Mesenchymal stem cell (in vitro differentiated cells and primary cell): ENCODE results near the gene GPER1.

Experiments used
- DNase-seq: peaks from one replicate; pipeline ENCODE4 v3.0.0-alpha.2; 2013
- H2AFZ ChIP-seq: one replicate; pipeline ENCODE4 v1.6.1; 2013; ENCODE audit warnings: low read depth, mild to moderate bottlenecking, control low read depth, inconsistent platforms, low read length, moderate library complexity
- H2AK5ac ChIP-seq: 2 replicates; pipeline ENCODE4 v1.6.1; 2013; ENCODE audit warnings: low read length, moderate library complexity, mild to moderate bottlenecking, inconsistent platforms; ENCODE audit not compliant: severe bottlenecking
- H2BK120ac ChIP-seq: one replicate; pipeline ENCODE4 v1.6.1; 2013; ENCODE audit warnings: low read depth, mild to moderate bottlenecking, inconsistent platforms, low read length, moderate library complexity
- H2BK12ac ChIP-seq, 2 experiments: one replicate each; pipeline ENCODE4 v1.6.1; 2013; ENCODE audit warnings: inconsistent platforms in 2 of 2, low read length in 2 of 2, mild to moderate bottlenecking in 2 of 2, moderate library complexity in 2 of 2, control low read depth in 1 of 2
- H2BK15ac ChIP-seq: one replicate; pipeline ENCODE4 v1.6.1; 2013; ENCODE audit warnings: mild to moderate bottlenecking, low read depth, inconsistent platforms; ENCODE audit not compliant: poor library complexity, severe bottlenecking
- H2BK5ac ChIP-seq: 2 replicates; pipeline ENCODE4 v1.6.1; 2013; ENCODE audit warnings: low read depth, mild to moderate bottlenecking, low read length, control low read depth, inconsistent platforms; ENCODE audit not compliant: poor library complexity, severe bottlenecking
- H3K14ac ChIP-seq, 2 experiments: one replicate each; pipeline ENCODE4 v1.6.1; 2013; ENCODE audit warnings: inconsistent platforms in 2 of 2, low read length in 2 of 2, control low read depth in 1 of 2, mild to moderate bottlenecking in 1 of 2, moderate library complexity in 1 of 2
- H3K18ac ChIP-seq, 2 experiments: one replicate each; pipeline ENCODE4 v1.6.1; 2013; ENCODE audit warnings: inconsistent platforms in 2 of 2, low read length in 2 of 2, control low read depth in 1 of 2, low read depth in 1 of 2, mild to moderate bottlenecking in 1 of 2
- H3K23ac ChIP-seq, 2 experiments: one replicate each; pipeline ENCODE4 v1.6.1; 2013; ENCODE audit warnings: inconsistent platforms in 2 of 2, low read length in 2 of 2, mild to moderate bottlenecking in 2 of 2, moderate library complexity in 2 of 2, control low read depth in 1 of 2
- H3K27ac ChIP-seq: 2 replicates; pipeline ENCODE4 v1.5.1; 2013; ENCODE audit warnings: mild to moderate bottlenecking, moderate library complexity, low read length, control low read depth, inconsistent platforms; ENCODE audit not compliant: poor library complexity, severe bottlenecking
- H3K27me3 ChIP-seq, 2 experiments: 2 replicates each; pipeline versions ENCODE4 v1.6.1 to v1.7.0; 2013; ENCODE audit warnings: low read length in 2 of 2, mild to moderate bottlenecking in 2 of 2, moderate library complexity in 2 of 2, control low read depth in 1 of 2, inconsistent platforms in 1 of 2; ENCODE audit not compliant: control insufficient read depth in 1 of 2, insufficient read depth in 1 of 2
- H3K36me3 ChIP-seq, 2 experiments: 2 replicates each; pipeline versions ENCODE4 v1.6.1 to v1.7.0; 2013; ENCODE audit warnings: low read length in 2 of 2, control low read depth in 1 of 2, inconsistent platforms in 1 of 2, low read depth in 1 of 2, mild to moderate bottlenecking in 1 of 2; ENCODE audit not compliant: insufficient read depth in 2 of 2, control insufficient read depth in 1 of 2
- H3K4ac ChIP-seq, 2 experiments: one replicate each; pipeline ENCODE4 v1.6.1; 2013; ENCODE audit warnings: inconsistent platforms in 2 of 2, low read length in 2 of 2, mild to moderate bottlenecking in 2 of 2, moderate library complexity in 2 of 2, control low read depth in 1 of 2, low read depth in 1 of 2
- H3K4me1 ChIP-seq: 2 replicates; pipeline ENCODE4 v1.6.1; 2013; ENCODE audit warnings: low read depth, low read length, control low read depth; ENCODE audit not compliant: control insufficient read depth, insufficient read depth
- H3K4me2 ChIP-seq: 2 replicates; pipeline ENCODE4 v1.6.1; 2013; ENCODE audit warnings: low read length, mild to moderate bottlenecking, inconsistent platforms; ENCODE audit not compliant: poor library complexity, severe bottlenecking
- H3K4me3 ChIP-seq, 2 experiments: 2 replicates each; pipeline versions ENCODE4 v1.5.1 to v1.7.0; 2013; ENCODE audit warnings: low read length in 2 of 2, mild to moderate bottlenecking in 2 of 2, control low read depth in 1 of 2, low read depth in 1 of 2; ENCODE audit not compliant: insufficient read depth in 1 of 2
- H3K79me1 ChIP-seq: replicated peaks from 2 replicates; pipeline ENCODE4 v1.6.1; 2013; ENCODE audit warnings: mild to moderate bottlenecking, control low read depth, low read length, inconsistent platforms; ENCODE audit not compliant: poor library complexity, severe bottlenecking
- H3K9ac ChIP-seq: 2 replicates; pipeline ENCODE4 v1.7.0; 2013; ENCODE audit warnings: mild to moderate bottlenecking, low read length, moderate library complexity
- H3K9me3 ChIP-seq: 2 replicates; pipeline ENCODE4 v1.7.0; 2013; ENCODE audit warnings: mild to moderate bottlenecking, low read length; ENCODE audit not compliant: control insufficient read depth
- H4K8ac ChIP-seq: one replicate; pipeline ENCODE4 v1.6.1; 2013; ENCODE audit warnings: inconsistent platforms, mild to moderate bottlenecking, low read length, moderate library complexity
- H4K91ac ChIP-seq: one replicate; pipeline ENCODE4 v1.6.1; 2013; ENCODE audit warnings: mild to moderate bottlenecking, low read length, inconsistent platforms
- WGBS: methylation state at CpG from one replicate; pipeline ENCODE4 v1.1.7; 2013; ENCODE audit warnings: mixed read lengths; 5-methylcytosine and 5-hydroxymethylcytosine counted together

GPER1 gene

GRCh38 chr7:1106063-1106792, 18.3 kb downstream of the GPER1 start:
- no peak overlapping the region for H3K27ac ChIP-seq
- H3K18ac ChIP-seq, result no peak overlapping the region
- no peak overlapping the region for H3K4me3 ChIP-seq
- no peak overlapping the region for H2AK5ac ChIP-seq
- H2BK5ac ChIP-seq, result no peak overlapping the region
- no peak overlapping the region for H4K91ac ChIP-seq
- DNase-seq, result no peak
- peaks cover 60% of the 10 kb centered on the region for H3K79me1 ChIP-seq
- no peak overlapping the region for H2BK120ac ChIP-seq
- H3K4ac ChIP-seq, result no peak overlapping the region
- H2BK15ac ChIP-seq, result no peak overlapping the region
- H3K4me2 ChIP-seq, result no peak overlapping the region
- no peak overlapping the region for H4K8ac ChIP-seq
- no peak overlapping the region for H3K23ac ChIP-seq
- 94% methylated on average over 25 of the region's 27 CpGs for WGBS
- no peaks in the 10 kb centered on the region for H3K9me3 ChIP-seq
- H3K4me1 ChIP-seq, result peaks cover 23% of the 10 kb centered on the region
- no peaks in the 10 kb centered on the region for H3K27me3 ChIP-seq
- H3K9ac ChIP-seq, result no peak overlapping the region
- no peak overlapping the region for H2BK12ac ChIP-seq
- H3K14ac ChIP-seq, result no peak overlapping the region
- H3K36me3 ChIP-seq, result peaks cover 0 to 46% of the 10 kb centered on the region in 2 experiments
- H2AFZ ChIP-seq, result no peak overlapping the region

GRCh38 chr7:1106793-1107421, 19.0 kb downstream of the GPER1 start:
- no peak for DNase-seq

GRCh38 chr7:1108264-1108920, 20.5 kb downstream of the GPER1 start:
- DNase-seq, result no peak
- H4K8ac ChIP-seq, result no peak overlapping the region
- no peak overlapping the region for H3K14ac ChIP-seq
- H2BK120ac ChIP-seq, result no peak overlapping the region
- H3K4ac ChIP-seq, result no peak overlapping the region
- WGBS, result 95% methylated on average over 29 of the region's 30 CpGs
- no peak overlapping the region for H3K18ac ChIP-seq
- H3K4me3 ChIP-seq, result no peak overlapping the region
- H4K91ac ChIP-seq, result no peak overlapping the region
- H2BK5ac ChIP-seq, result no peak overlapping the region
- H2BK12ac ChIP-seq, result no peak overlapping the region
- H3K79me1 ChIP-seq, result peaks cover 58% of the 10 kb centered on the region
- H2AK5ac ChIP-seq, result no peak overlapping the region
- H3K23ac ChIP-seq, result no peak overlapping the region
- no peak overlapping the region for H2AFZ ChIP-seq
- peaks cover 15% of the 10 kb centered on the region for H3K4me1 ChIP-seq
- peaks cover 0 to 42% of the 10 kb centered on the region in 2 experiments for H3K36me3 ChIP-seq
- no peaks in the 10 kb centered on the region for H3K27me3 ChIP-seq
- H2BK15ac ChIP-seq, result no peak overlapping the region
- no peak overlapping the region for H3K9ac ChIP-seq
- H3K27ac ChIP-seq, result no peak overlapping the region
- H3K9me3 ChIP-seq, result no peaks in the 10 kb centered on the region
- no peak overlapping the region for H3K4me2 ChIP-seq

More at GRCh38 chr7:1106793-1107421, 19.0 kb downstream of the GPER1 start:
- Histone ChIP-seq H3K27me3 (no peaks in the 10 kb centered on the region), H2BK5ac (no peak overlapping the region), H4K8ac (no peak overlapping the region), H3K9ac (no peak overlapping the region), H2BK12ac (no peak overlapping the region), H2AK5ac (no peak overlapping the region), H3K36me3 (peaks cover 0 to 39% of the 10 kb centered on the region in 2 experiments), H3K4me1 (peaks cover 18% of the 10 kb centered on the region), H3K9me3 (no peaks in the 10 kb centered on the region), H2AFZ (no peak overlapping the region), H3K14ac (peak overlapping the region in 1 of 2 experiments; percentile 26), H3K4me2 (no peak overlapping the region), H3K4ac (no peak overlapping the region), H3K27ac (no peak overlapping the region), H3K79me1 (peaks cover 56% of the 10 kb centered on the region), H3K4me3 (no peak overlapping the region), H3K23ac (no peak overlapping the region), H2BK120ac (no peak overlapping the region), H3K18ac (peak overlapping the region in 1 of 2 experiments; percentile 9), H2BK15ac (no peak overlapping the region), H4K91ac (no peak overlapping the region)
- 92% methylated on average over 20 of the region's 20 CpGs for WGBS
